ENCODE results near the gene THSD7A.

DNA sequence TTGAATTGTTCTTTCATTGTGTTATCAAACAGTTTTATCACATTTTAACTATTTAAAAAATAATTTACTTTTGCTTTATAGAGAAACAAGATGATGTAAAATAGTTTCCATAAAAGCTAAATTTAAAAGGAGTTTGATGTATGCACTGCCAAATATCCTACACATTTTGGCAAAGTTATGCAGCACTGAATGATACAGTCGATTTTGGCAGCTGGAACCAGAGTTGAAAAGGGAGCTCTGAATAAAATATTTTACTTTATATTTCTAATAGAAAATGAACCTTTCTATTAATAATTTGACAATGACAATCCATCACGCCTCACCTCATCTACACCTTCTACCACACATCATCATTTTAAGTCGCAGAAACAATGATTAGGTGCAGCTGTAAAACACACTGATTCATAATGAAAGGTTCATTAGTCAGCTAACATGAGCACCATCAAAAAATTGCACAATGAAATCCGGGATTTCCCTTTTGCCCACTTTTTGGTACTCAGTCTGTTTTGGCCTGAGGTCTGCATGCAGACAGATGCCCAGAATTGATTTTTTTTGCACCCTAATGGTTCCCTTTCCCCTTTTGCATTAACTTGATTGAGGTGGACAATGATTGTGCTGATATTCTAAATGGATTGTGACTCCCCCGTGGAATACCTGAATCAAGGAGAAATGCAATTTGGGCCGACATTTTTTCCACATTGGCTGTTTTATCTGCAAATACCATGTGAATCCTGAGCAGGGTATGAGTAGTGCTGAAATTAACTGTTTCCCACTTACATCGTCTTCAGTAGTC, 105.8 kb downstream of the THSD7A start:
- TF ChIP-seq POLR2A (IDR thresholded peaks at IDR 0.05), result no peak
- TF ChIP-seq, protein P1, sequence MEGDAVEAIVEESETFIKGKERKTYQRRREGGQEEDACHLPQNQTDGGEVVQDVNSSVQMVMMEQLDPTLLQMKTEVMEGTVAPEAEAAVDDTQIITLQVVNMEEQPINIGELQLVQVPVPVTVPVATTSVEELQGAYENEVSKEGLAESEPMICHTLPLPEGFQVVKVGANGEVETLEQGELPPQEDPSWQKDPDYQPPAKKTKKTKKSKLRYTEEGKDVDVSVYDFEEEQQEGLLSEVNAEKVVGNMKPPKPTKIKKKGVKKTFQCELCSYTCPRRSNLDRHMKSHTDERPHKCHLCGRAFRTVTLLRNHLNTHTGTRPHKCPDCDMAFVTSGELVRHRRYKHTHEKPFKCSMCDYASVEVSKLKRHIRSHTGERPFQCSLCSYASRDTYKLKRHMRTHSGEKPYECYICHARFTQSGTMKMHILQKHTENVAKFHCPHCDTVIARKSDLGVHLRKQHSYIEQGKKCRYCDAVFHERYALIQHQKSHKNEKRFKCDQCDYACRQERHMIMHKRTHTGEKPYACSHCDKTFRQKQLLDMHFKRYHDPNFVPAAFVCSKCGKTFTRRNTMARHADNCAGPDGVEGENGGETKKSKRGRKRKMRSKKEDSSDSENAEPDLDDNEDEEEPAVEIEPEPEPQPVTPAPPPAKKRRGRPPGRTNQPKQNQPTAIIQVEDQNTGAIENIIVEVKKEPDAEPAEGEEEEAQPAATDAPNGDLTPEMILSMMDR (IDR thresholded peaks at IDR 0.05), result no peak

All from lower leg skin (tissue), 3 donors.